Activated CD8-positive, alpha-beta T cell treated with anti-CD3 and anti-CD28 coated beads for 36 hours (primary cell): ENCODE data around the gene MARCHF2. TPM values are rescaled to one million over a fixed set of nuclear protein-coding genes. Genes with fewer than 3 reads are reported as not detected.

Experiments used
- ATAC-seq: fragments of 200-7000 bp; cut with Tn5 transposase; one replicate; pipeline ENCODE4 v1.10.0; 2021; ENCODE audit warnings: mild to moderate bottlenecking, moderate library complexity
- CTCF ChIA-PET: fragments of 350-600 bp; sonication (Branson Sonifier 250); formaldehyde crosslinking; loops from one replicate; lab custom pipeline; 2021; ENCODE audit warnings: antibody characterized with exemption; lab: Charles Lee
- POLR2A ChIA-PET: fragments of 350-600 bp; sonication (Branson Sonifier 250); formaldehyde crosslinking; loops from one replicate; lab custom pipeline; 2021; ENCODE audit warnings: antibody characterized with exemption; lab: Charles Lee
- DNase-seq: peaks from one replicate; pipeline ENCODE4 v3.0.0-alpha.2; 2020
- H3K27ac Mint-ChIP-seq: one replicate; pipeline ENCODE4 v1.8.0; 2021; ENCODE audit warnings: mild to moderate bottlenecking, mixed read lengths
- H3K27me3 Mint-ChIP-seq: one replicate; pipeline ENCODE4 v1.8.0; 2021; ENCODE audit warnings: mixed read lengths
- H3K36me3 Mint-ChIP-seq: one replicate; pipeline ENCODE4 v1.8.0; 2021; ENCODE audit warnings: low read depth, mixed read lengths
- H3K4me1 Mint-ChIP-seq: one replicate; pipeline ENCODE4 v1.8.0; 2021; ENCODE audit warnings: low read depth, mixed read lengths
- H3K4me3 Mint-ChIP-seq: one replicate; pipeline ENCODE4 v1.8.0; 2021; ENCODE audit warnings: mild to moderate bottlenecking, moderate library complexity, mixed read lengths
- H3K9me3 Mint-ChIP-seq: one replicate; pipeline ENCODE4 v1.8.0; 2021; ENCODE audit warnings: mixed read lengths
- CTCF ChIP-seq: fragments of 200-600 bp; IDR thresholded peaks from one replicate; pipeline ENCODE4 v1.8.0; 2022; ENCODE audit warnings: antibody characterized with exemption, mild to moderate bottlenecking
- intact Hi-C: fragments of 100-400 bp; cut with micrococcal nuclease; formaldehyde crosslinking; loops from one replicate; pipeline ENCODE4 v1.10.0; 2022
- total RNA-seq, 2 experiments: library from RNA; stranded (reverse); gene quantifications; one replicate each; pipeline ENCODE4 v1.2.3, GENCODE V29; 2021

MARCHF2 gene
- total RNA-seq, 2 experiments from 2014 or later, result 8.0 to 8.6 TPM

- no peak for TF ChIP-seq CTCF
- DNase-seq, result no peak
- ChIA-PET CTCF (no interaction called here), POLR2A (interaction anchor here (0.7 to 3.5 kb wide), 2 partner anchors 9 to 17 kb away, joined by 3 to 12 read pairs; no protein-coding TSS in a partner anchor)
- Mint-ChIP-seq H3K4me3 (no peak overlapping the region), H3K4me1 (peaks cover 84% of the 10 kb centered on the region), H3K9me3 (no peaks in the 10 kb centered on the region), H3K27me3 (no peaks in the 10 kb centered on the region), H3K27ac (peak overlapping the region; percentile 62), H3K36me3 (peaks cover 55% of the 10 kb centered on the region)
- intact Hi-C loops, result no loop called here
- no peak for ATAC-seq
Observed at GRCh38 chr19:8455018-8455417, 41.9 kb downstream of the MARCHF2 start.

- Mint-ChIP-seq H3K4me1 (peaks cover 91% of the 10 kb centered on the region), H3K36me3 (peaks cover 60% of the 10 kb centered on the region)
- intact Hi-C loops, result no loop called here
Observed at GRCh38 chr19:8456064-8456463, 43.0 kb downstream of the MARCHF2 start.

GRCh38 chr19:8457209-8457608, 44.1 kb downstream of the MARCHF2 start:
- intact Hi-C loops, result no loop called here
- Mint-ChIP-seq H3K9me3 (no peaks in the 10 kb centered on the region), H3K4me1 (peaks cover 86% of the 10 kb centered on the region), H3K36me3 (peaks cover 56% of the 10 kb centered on the region), H3K27me3 (no peaks in the 10 kb centered on the region), H3K4me3 (no peak overlapping the region), H3K27ac (no peak overlapping the region)
- ChIA-PET POLR2A (interaction anchor here (0.5 to 3.5 kb wide), 4 partner anchors 11 to 38 kb away, joined by 3 to 12 read pairs (median 4); partner anchors contain the start of gene HNRNPM), CTCF (interaction anchor here (1.5 to 3.3 kb wide), 2 partner anchors 11 to 45 kb away, joined by 5 to 12 read pairs; partner anchors contain the start of gene MARCHF2)
- no peak for TF ChIP-seq CTCF
- ATAC-seq (no peak), DNase-seq (no peak)

More at GRCh38 chr19:8456064-8456463, 43.0 kb downstream of the MARCHF2 start:
- CTCF ChIA-PET, result interaction anchor here (1.0 to 3.3 kb wide), 3 partner anchors 10 to 43 kb away, joined by 3 to 12 read pairs (median 5); partner anchors contain the start of gene MARCHF2
- no peak for ATAC-seq
- Mint-ChIP-seq H3K27ac (peak overlapping the region; percentile 52), H3K4me3 (no peak overlapping the region), H3K27me3 (no peaks in the 10 kb centered on the region), H3K9me3 (no peaks in the 10 kb centered on the region)
- TF ChIP-seq CTCF, result peak; percentile 16
- POLR2A ChIA-PET, result interaction anchor here (1.0 to 3.5 kb wide), 2 partner anchors 10 to 85 kb away, joined by 3 to 12 read pairs; no protein-coding TSS in a partner anchor
- no peak for DNase-seq

DNA sequence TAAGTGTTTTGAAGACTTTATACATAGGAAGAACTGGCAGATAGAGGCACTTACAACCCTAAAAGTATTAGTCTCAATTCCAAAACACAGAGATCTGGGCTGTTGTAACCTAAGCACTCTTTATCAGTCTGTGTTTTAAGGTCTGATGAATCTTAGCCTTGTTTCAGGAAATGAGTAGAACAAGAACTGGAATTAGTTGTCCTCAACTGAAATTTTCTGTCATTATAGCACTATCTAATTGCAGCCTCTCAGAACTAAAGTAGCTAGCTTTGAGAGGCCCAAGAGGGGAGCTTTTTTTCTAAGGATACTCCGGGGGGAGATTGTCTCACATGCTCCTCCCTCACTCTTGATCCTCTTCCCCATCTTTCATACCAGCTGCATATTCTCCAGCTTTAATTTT, 44.7 kb downstream of the MARCHF2 start:
- no peak for DNase-seq
- ATAC-seq, result no peak
- Mint-ChIP-seq H3K9me3 (no peaks in the 10 kb centered on the region), H3K4me3 (no peak overlapping the region), H3K27me3 (no peaks in the 10 kb centered on the region), H3K27ac (no peak overlapping the region), H3K4me1 (peaks cover 81% of the 10 kb centered on the region), H3K36me3 (peaks cover 55% of the 10 kb centered on the region)
- ChIA-PET POLR2A (interaction anchor here (0.9 to 3.5 kb wide), 3 partner anchors 12 to 15 kb away, joined by 3 to 12 read pairs (median 5); partner anchors contain the start of gene HNRNPM), CTCF (interaction anchor here (1.5 to 3.3 kb wide), 2 partner anchors 11 to 45 kb away, joined by 5 to 12 read pairs; partner anchors contain the start of gene MARCHF2)
- TF ChIP-seq CTCF, result no peak
- intact Hi-C loops, result no loop called here

DNA sequence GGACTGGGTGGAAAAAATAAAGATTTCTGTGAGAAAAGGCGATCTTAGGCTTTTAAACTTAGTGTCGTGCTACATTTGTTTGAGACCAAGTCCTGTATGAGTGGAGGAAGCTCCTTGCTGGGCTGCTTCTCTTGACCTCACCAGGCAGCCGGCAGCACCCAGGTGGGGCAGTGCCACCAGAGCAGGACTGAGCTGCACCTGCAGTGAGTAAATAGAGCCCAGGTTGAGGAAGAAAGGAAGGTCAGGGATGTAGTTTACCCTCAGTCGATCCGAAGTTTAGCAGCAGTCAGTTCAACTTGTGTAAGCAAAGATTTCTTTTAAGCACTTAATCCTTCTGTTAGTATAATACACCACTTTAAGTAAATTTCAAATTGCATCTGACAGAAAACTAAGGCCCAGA, 45.3 kb downstream of the MARCHF2 start:
- ChIA-PET POLR2A (interaction anchor here (0.6 to 3.5 kb wide), 3 partner anchors 12 to 155 kb away, joined by 3 to 12 read pairs (median 3); no protein-coding TSS in a partner anchor), CTCF (interaction anchor here (1.5 to 3.3 kb wide), 2 partner anchors 12 to 46 kb away, joined by 5 to 12 read pairs; partner anchors contain the start of gene MARCHF2)
- peak overlapping the region; percentile 43 for H3K27ac Mint-ChIP-seq
- intact Hi-C loops, result no loop called here
- DNase-seq, result no peak
- H3K9me3 Mint-ChIP-seq, result no peaks in the 10 kb centered on the region
- H3K27me3 Mint-ChIP-seq, result no peaks in the 10 kb centered on the region
- ATAC-seq, result no peak
- TF ChIP-seq CTCF, result no peak
- no peak overlapping the region for H3K4me3 Mint-ChIP-seq
- H3K36me3 Mint-ChIP-seq, result peaks cover 57% of the 10 kb centered on the region
- peaks cover 79% of the 10 kb centered on the region for H3K4me1 Mint-ChIP-seq
